Skeletal muscle satellite cell (primary cell): Measurements from ENCODE around the gene FGF7.
A peak's percentile ranks its signal among the peaks of the same experiment; 100 is the strongest.
"Not testable (repeated sequence)": the region's sequence is repeated elsewhere in the genome, so short reads cannot be mapped to it uniquely, and the experiment has no call there.

Source experiments
- H3K27me3 ChIP-seq: 2 replicates; pipeline ENCODE4 v1.7.0; 2013; ENCODE audit warnings: low read length; ENCODE audit not compliant: control insufficient read depth, insufficient read depth
- H3K36me3 ChIP-seq: 2 replicates; pipeline ENCODE4 v1.7.0; 2013; ENCODE audit warnings: mild to moderate bottlenecking, control low read depth, low read length; ENCODE audit not compliant: insufficient read depth
- H3K4me1 ChIP-seq: 2 replicates; pipeline ENCODE4 v1.7.0; 2013; ENCODE audit warnings: low read length; ENCODE audit not compliant: control insufficient read depth, insufficient read depth
- H3K4me2 ChIP-seq: 2 replicates; pipeline ENCODE4 v1.7.0; 2013; ENCODE audit warnings: mild to moderate bottlenecking, low read length
- H3K4me3 ChIP-seq: 2 replicates; pipeline ENCODE4 v1.7.0; 2013; ENCODE audit warnings: low read length
- H3K9ac ChIP-seq: 2 replicates; pipeline ENCODE4 v1.7.0; 2013; ENCODE audit warnings: mild to moderate bottlenecking, low read depth, low read length, moderate library complexity
- H3K9me3 ChIP-seq: replicated peaks from 2 replicates; pipeline ENCODE4 v1.7.0; 2013; ENCODE audit warnings: mild to moderate bottlenecking, control low read depth, low read length

FGF7 gene

GRCh38 chr15:49468481-49468839 lies 45.4 kb downstream of the FGF7 start:
- Histone ChIP-seq H3K27me3 (no peaks in the 10 kb centered on the region), H3K4me2 (peak overlapping the region; percentile 8), H3K4me1 (no peaks in the 10 kb centered on the region), H3K36me3 (no peaks in the 10 kb centered on the region), H3K9ac (no peak overlapping the region), H3K4me3 (no peak overlapping the region), H3K9me3 (no peaks in the 10 kb centered on the region)

- H3K27me3 ChIP-seq, H3K9ac ChIP-seq, H3K4me2 ChIP-seq, H3K36me3 ChIP-seq, H3K4me1 ChIP-seq, H3K4me3 ChIP-seq, H3K9me3 ChIP-seq: not testable (repeated sequence)
Measured at GRCh38 chr15:49471248-49471647, 48.2 kb downstream of the FGF7 start.

- H3K4me2 ChIP-seq: no peak overlapping the region
- no peaks in the 10 kb centered on the region for H3K4me1 ChIP-seq
- H3K27me3 ChIP-seq: no peaks in the 10 kb centered on the region
- H3K9ac ChIP-seq: no peak overlapping the region
- no peak overlapping the region for H3K4me3 ChIP-seq
- H3K9me3 ChIP-seq: no peaks in the 10 kb centered on the region
- no peaks in the 10 kb centered on the region for H3K36me3 ChIP-seq
Measured at GRCh38 chr15:49471733-49472132, 48.7 kb downstream of the FGF7 start.

- Histone ChIP-seq H3K4me2 (no peak overlapping the region), H3K27me3 (no peaks in the 10 kb centered on the region), H3K4me3 (no peak overlapping the region), H3K9ac (no peak overlapping the region), H3K9me3 (no peaks in the 10 kb centered on the region), H3K36me3 (no peaks in the 10 kb centered on the region), H3K4me1 (no peaks in the 10 kb centered on the region)
Measured at GRCh38 chr15:49472338-49472737, 49.3 kb downstream of the FGF7 start.

- H3K27me3 ChIP-seq: no peaks in the 10 kb centered on the region
- no peaks in the 10 kb centered on the region for H3K9me3 ChIP-seq
- no peak overlapping the region for H3K9ac ChIP-seq
- H3K4me2 ChIP-seq: no peak overlapping the region
- H3K36me3 ChIP-seq: no peaks in the 10 kb centered on the region
- no peak overlapping the region for H3K4me3 ChIP-seq
- no peaks in the 10 kb centered on the region for H3K4me1 ChIP-seq
Measured at GRCh38 chr15:49473031-49473430, 50.0 kb downstream of the FGF7 start.

GRCh38 chr15:49478021-49478420 lies 55.0 kb downstream of the FGF7 start:
- not testable (repeated sequence) for H3K4me1 ChIP-seq, H3K4me3 ChIP-seq, H3K27me3 ChIP-seq, H3K9me3 ChIP-seq, H3K36me3 ChIP-seq, H3K9ac ChIP-seq, H3K4me2 ChIP-seq

- not testable (repeated sequence) for H3K27me3 ChIP-seq, H3K4me3 ChIP-seq, H3K36me3 ChIP-seq, H3K4me2 ChIP-seq, H3K9ac ChIP-seq, H3K9me3 ChIP-seq, H3K4me1 ChIP-seq
Measured at GRCh38 chr15:49478982-49479381, 55.9 kb downstream of the FGF7 start.

- H3K36me3 ChIP-seq, H3K9ac ChIP-seq, H3K4me3 ChIP-seq, H3K9me3 ChIP-seq, H3K4me2 ChIP-seq, H3K4me1 ChIP-seq, H3K27me3 ChIP-seq: not testable (repeated sequence)
Measured at GRCh38 chr15:49485401-49485800, 62.4 kb downstream of the FGF7 start.

GRCh38 chr15:49490966-49491365 lies 67.9 kb downstream of the FGF7 start:
- no peak overlapping the region for H3K4me3 ChIP-seq

GRCh38 chr15:49492151-49492550 lies 69.1 kb downstream of the FGF7 start:
- peaks cover 21% of the 10 kb centered on the region for H3K4me1 ChIP-seq
- H3K27me3 ChIP-seq: no peaks in the 10 kb centered on the region
- H3K4me3 ChIP-seq: no peak overlapping the region
- H3K4me2 ChIP-seq: no peak overlapping the region
- H3K9ac ChIP-seq: no peak overlapping the region
- H3K9me3 ChIP-seq: no peaks in the 10 kb centered on the region
- H3K36me3 ChIP-seq: no peaks in the 10 kb centered on the region

More at GRCh38 chr15:49490966-49491365, 67.9 kb downstream of the FGF7 start:
- H3K36me3 ChIP-seq: no peaks in the 10 kb centered on the region
- H3K27me3 ChIP-seq: no peaks in the 10 kb centered on the region
- peaks cover 12% of the 10 kb centered on the region for H3K4me1 ChIP-seq
- no peaks in the 10 kb centered on the region for H3K9me3 ChIP-seq
- H3K4me2 ChIP-seq: no peak overlapping the region
- no peak overlapping the region for H3K9ac ChIP-seq

- H3K4me1 ChIP-seq: peaks cover 21% of the 10 kb centered on the region
- H3K4me2 ChIP-seq: no peak overlapping the region
- H3K9ac ChIP-seq: no peak overlapping the region
- H3K9me3 ChIP-seq: no peaks in the 10 kb centered on the region
- no peaks in the 10 kb centered on the region for H3K36me3 ChIP-seq
- no peak overlapping the region for H3K4me3 ChIP-seq
- no peaks in the 10 kb centered on the region for H3K27me3 ChIP-seq
Measured at GRCh38 chr15:49492830-49493229, 69.8 kb downstream of the FGF7 start.

GRCh38 chr15:49494842-49495241 lies 71.8 kb downstream of the FGF7 start:
- Histone ChIP-seq H3K36me3 (no peaks in the 10 kb centered on the region), H3K4me1 (peaks cover 21% of the 10 kb centered on the region), H3K4me2 (no peak overlapping the region), H3K9ac (no peak overlapping the region), H3K4me3 (no peak overlapping the region), H3K9me3 (no peaks in the 10 kb centered on the region), H3K27me3 (no peaks in the 10 kb centered on the region)
